Hepatic stellate cell (primary cell): ENCODE measurements around the gene FRAS1.
"Not testable (repeated sequence)": the region's sequence is repeated elsewhere in the genome, so short reads cannot be mapped to it uniquely, and the experiment has no call there.

Experiments
- DNase-seq: peaks from one replicate; pipeline ENCODE4 v3.0.0; 2011; ENCODE audit warnings: low spot score

Gene FRAS1

GRCh38 chr4:78057600-78058550 is 752 bp downstream of the FRAS1 start:
- DNase-seq = peak; percentile 25

GRCh38 chr4:78058591-78059523 is 1.7 kb downstream of the FRAS1 start:
- DNase-seq = peak; percentile 24

- DNase-seq = peak; percentile 42
Measured at GRCh38 chr4:78059524-78059889, 2.4 kb downstream of the FRAS1 start.

- no peak for DNase-seq
Measured at GRCh38 chr4:78059938-78060337, 2.8 kb downstream of the FRAS1 start.

GRCh38 chr4:78061939-78062570 is 4.9 kb downstream of the FRAS1 start:
- DNase-seq = no peak

GRCh38 chr4:78065508-78066192 is 8.5 kb downstream of the FRAS1 start:
- no peak for DNase-seq

DNA sequence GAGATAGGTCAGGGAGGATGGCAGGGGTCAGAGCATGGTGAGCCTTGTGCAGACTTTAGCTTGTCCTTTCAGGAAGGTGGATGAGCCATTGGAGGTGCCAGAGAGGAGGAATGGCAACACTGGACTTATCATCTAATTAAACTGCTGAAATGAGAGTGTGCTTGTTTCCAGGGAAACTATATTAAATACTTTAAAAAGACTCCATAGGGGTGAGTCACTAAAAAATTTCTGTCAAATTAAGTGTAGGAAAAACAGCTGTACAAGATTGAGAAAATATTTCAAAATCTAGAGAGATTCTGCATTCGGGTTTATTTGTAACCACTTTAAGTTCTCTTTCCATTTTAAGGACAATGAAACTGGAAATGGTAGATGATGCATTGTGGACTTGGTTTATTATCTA is 11.4 kb downstream of the FRAS1 start:
- DNase-seq = no peak

DNA sequence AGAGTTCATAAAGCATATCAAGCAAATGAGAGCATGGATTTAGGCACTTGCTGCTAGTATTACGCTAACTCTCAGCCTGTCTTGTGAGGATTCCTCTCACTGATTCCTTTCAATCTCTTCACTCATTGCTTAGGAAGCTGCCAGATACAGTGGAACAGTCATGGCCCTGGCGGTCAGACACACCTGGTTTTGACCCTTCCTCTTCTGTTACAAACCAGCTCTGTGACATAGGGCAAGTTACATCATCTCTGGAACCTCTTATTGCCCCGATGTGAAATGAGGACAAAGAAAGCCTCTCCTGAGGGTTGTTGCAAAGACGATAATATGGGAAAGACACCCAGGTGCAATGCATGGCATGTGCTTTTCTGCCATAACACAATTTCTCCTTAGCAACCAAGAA is 12.2 kb downstream of the FRAS1 start:
- no peak for DNase-seq

DNA sequence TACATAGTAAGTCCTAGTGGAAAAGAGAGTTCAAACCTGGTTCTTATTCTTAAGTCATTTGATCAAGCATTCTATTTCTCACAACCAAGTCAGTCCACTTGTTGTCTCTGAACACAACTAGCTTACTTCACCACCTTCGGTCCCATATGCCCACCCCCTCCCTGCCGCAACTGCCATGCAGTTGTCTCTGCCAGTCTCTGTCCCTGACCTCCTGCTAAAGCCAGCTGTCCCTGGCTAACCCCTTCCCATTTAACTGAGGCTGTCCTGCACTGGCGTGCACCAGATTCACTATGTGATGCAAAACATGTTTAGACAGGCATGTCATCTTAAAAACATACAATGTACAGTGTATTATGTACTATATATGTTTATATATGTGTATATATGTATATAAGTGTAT is 12.7 kb downstream of the FRAS1 start:
- DNase-seq = no peak

DNA sequence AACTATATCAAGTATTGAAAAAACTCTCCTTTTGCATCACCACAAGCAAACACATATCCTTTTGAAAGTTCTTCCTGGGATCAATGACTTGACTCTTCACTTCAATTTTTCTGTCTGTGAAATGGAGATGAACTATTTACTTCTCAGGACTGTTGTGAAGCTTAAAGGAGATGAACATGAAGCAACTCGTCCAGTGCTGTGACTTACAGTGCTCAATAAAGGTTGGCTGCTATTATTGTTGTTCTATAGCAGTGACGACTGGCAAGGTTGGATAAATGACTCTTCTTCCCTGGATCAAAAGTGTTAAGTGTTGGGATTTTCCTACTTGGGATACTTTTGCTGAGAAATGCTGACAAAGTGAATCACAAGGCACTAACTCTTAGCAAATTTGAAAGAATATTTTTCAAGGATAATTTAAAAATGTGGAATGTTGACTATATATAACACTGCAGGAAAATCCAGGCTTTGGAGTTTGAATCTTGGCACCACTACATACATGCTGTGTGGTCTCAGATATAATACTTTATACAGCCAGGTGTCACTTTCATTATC is 13.7 kb downstream of the FRAS1 start:
- DNase-seq = no peak

DNA sequence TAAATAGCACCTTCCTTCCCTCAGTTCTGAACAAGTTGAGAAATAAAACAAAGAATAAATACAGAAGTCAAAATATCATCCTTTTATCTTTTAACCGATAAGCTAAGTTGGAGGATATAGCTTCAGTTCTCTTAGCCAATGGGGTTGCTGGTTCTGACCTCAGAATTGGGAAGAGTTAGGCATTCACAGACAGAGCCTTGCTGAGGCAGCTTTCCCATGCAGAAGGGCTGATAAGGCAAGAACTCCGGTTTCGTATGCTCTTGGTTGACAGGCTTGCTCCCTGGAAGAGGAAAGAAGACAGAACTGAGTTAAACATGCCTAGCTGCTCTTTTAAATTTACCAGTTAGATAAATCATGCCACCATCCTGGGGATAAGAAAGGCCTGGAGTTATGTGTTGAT is 17.6 kb downstream of the FRAS1 start:
- no peak for DNase-seq

DNA sequence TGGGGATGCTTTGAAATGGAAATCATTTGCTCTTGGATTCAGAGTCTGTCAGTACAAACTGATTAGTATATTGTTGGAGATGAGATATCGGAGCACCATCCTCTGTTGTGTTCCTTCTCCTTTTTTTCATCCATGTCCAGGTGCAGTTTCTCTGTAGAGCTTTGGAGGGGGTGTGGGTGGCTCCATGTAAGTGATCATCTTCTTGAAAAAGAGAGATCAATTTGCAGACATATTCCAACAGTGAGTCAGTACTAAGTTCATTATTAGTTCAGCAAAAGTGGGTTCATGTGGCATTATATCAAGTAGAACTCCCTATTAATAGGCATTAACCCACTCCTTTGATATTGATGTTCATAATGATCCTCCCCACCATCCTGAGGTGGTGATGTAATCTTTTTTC is 18.9 kb downstream of the FRAS1 start:
- DNase-seq = no peak

GRCh38 chr4:78078101-78078500 is 21.0 kb downstream of the FRAS1 start:
- DNase-seq = no peak

DNA sequence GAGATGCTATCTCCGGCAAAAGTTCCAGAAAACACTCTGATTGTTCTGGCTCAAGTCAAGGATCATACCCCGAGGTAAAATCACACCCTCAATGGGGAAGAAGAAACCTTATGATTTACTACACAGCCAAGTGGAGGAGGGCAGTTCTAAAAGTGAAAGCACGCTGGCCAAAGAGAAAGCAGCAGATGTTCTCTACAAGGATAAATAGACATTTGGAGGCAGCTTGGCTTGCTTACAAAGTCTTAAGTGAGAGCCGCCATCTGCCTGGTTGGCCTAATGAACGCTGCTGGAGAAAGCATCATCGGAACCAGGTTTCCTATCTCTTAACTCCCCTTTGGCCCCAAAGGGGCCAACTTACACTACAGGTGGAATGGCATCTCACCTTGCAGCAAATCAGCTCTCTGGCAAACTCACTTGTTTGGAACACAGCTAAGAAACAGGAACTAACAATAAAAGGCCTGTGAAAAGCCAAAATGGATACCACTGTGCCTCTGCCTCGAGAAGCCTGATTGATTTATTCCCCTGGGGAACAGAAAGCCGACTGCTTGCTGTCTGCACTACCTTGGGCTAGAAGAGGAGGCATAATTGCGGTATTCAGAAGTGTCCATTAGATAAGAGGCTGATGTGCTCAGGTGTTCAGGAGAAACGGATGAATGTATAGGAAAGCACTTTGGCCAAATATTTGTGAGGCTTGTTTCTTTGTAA is 22.8 kb downstream of the FRAS1 start:
- DNase-seq = no peak

- no peak for DNase-seq
Measured at GRCh38 chr4:78081541-78081940, 24.4 kb downstream of the FRAS1 start.

- no peak for DNase-seq
Measured at GRCh38 chr4:78083035-78083434, 25.9 kb downstream of the FRAS1 start.

GRCh38 chr4:78091534-78091933 is 34.4 kb downstream of the FRAS1 start:
- DNase-seq = no peak

DNA sequence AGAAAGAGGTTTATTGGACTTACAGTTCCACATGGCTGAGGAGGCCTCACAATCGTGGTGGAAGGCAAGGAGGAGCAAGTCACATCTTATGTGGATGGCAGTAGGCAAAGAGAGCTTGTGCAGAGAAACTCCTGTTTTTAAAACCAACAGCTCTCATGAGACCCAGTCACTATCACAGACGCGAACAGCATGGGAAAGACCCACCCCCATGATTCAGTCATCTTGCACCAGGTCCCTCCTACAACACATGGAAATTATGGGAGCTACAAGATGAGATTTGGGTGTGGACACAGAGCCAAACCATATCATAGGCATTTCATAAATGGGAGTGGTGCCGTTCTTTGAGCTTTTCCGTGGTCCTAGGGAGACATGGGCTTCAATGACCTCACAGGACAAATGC is 35.2 kb downstream of the FRAS1 start:
- DNase-seq = not testable (repeated sequence)

DNA sequence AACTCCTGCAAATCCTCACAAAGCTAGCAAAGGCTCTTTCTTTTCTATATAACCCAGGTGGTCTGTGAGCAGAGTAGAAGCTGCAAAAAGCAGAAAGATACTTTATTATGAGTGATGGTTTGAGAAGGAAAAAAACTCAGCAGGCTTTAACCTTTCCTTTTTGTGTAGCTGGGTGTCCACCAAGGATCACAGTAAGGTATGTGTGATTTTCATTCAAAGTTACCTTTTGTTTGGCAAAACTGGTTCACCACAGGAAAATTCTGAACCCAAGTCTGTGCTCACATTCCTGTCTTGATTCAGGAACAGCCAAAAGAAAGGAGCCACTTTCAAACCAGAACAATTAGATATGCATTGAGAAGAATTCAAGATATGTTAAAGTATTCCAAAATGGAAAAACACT is 35.7 kb downstream of the FRAS1 start:
- DNase-seq = no peak

GRCh38 chr4:78095081-78095480 is 38.0 kb downstream of the FRAS1 start:
- DNase-seq = no peak

- no peak for DNase-seq
Measured at GRCh38 chr4:78099058-78099457, 41.9 kb downstream of the FRAS1 start.
